HG02970 (cell line): Measurements from ENCODE around the gene CYP2R1.

Source experiments
- ATAC-seq: cut with Tn5 transposase; IDR thresholded peaks from one replicate; pipeline ENCODE4 v1.9.1; 2021; ENCODE audit warnings: mild to moderate bottlenecking, moderate library complexity, moderate number of reproducible peaks; ENCODE audit not compliant: unreplicated experiment, low FRiP score

CYP2R1 gene

GRCh38 chr11:14892036-14892556, at the start of gene CYP2R1:
TSS of gene CYP2R1 (minus strand) at chr11:14892231. CDS start at chr11:14892205, 26 bp downstream.
- ATAC-seq: peak; percentile 97

GRCh38 chr11:14938936-14939335, 46.9 kb upstream of the CYP2R1 start:
- no peak for ATAC-seq

- ATAC-seq: no peak
These were observed 42.8 kb upstream of the CYP2R1 start for GRCh38 chr11:14934641-14935351.

GRCh38 chr11:14932447-14932846, 40.4 kb upstream of the CYP2R1 start:
- ATAC-seq: no peak

GRCh38 chr11:14930369-14930768, 38.3 kb upstream of the CYP2R1 start:
- ATAC-seq: no peak

GRCh38 chr11:14927146-14927545, 35.1 kb upstream of the CYP2R1 start:
- ATAC-seq: no peak

GRCh38 chr11:14924318-14924717, 32.3 kb upstream of the CYP2R1 start:
- no peak for ATAC-seq

GRCh38 chr11:14916403-14916802, 24.4 kb upstream of the CYP2R1 start:
- ATAC-seq: no peak

GRCh38 chr11:14914536-14914935, 22.5 kb upstream of the CYP2R1 start:
- ATAC-seq: no peak

- ATAC-seq: no peak
These were observed 16.3 kb upstream of the CYP2R1 start for GRCh38 chr11:14908214-14908880.

GRCh38 chr11:14907411-14908213, 15.6 kb upstream of the CYP2R1 start:
- ATAC-seq: peak; percentile 57

- no peak for ATAC-seq
These were observed 15.0 kb upstream of the CYP2R1 start for GRCh38 chr11:14906993-14907392.

- ATAC-seq: no peak
These were observed 14.5 kb upstream of the CYP2R1 start for GRCh38 chr11:14906578-14906977.

GRCh38 chr11:14905104-14906033, 13.3 kb upstream of the CYP2R1 start:
- peak; percentile 52 for ATAC-seq

GRCh38 chr11:14904745-14905103, 12.7 kb upstream of the CYP2R1 start:
- no peak for ATAC-seq

GRCh38 chr11:14902650-14903350, 10.8 kb upstream of the CYP2R1 start:
- no peak for ATAC-seq

GRCh38 chr11:14898906-14899305, 6.9 kb upstream of the CYP2R1 start:
- no peak for ATAC-seq

- no peak for ATAC-seq
These were observed 6.3 kb upstream of the CYP2R1 start for GRCh38 chr11:14898355-14898754.
